Measurements from ENCODE around the gene HSD3B2. TPM values are rescaled to one million over a fixed set of nuclear protein-coding genes. Genes with fewer than 3 reads are reported as not detected.

HSD3B2 gene
- total and polyA plus RNA-seq, 4 donors, result 0.02 to 1.6 TPM; not detected in 2

GRCh38 chr1:119451158-119451557 lies 36.2 kb downstream of the HSD3B2 start:
- 80 to 86% methylated on average over 6 of the region's 6 CpGs for WGBS, 2 donors
- Histone ChIP-seq H3K9ac (ENCODE audit: insufficient read depth in 1 of 2, low read length in 2 of 2) (no peak overlapping the region), H3K27me3 (ENCODE audit: control insufficient read depth in 3 of 3, insufficient read depth in 3 of 3, low read length in 2 of 3) (no peaks in the 10 kb centered on the region), H3K27ac (ENCODE audit: low read depth in 1 of 2, low read length in 1 of 2) (no peak overlapping the region), H3K9me3 (ENCODE audit: control insufficient read depth in 4 of 4, insufficient read depth in 3 of 4, low read length in 3 of 4) (no peaks in the 10 kb centered on the region), H3K4me1 (ENCODE audit: control insufficient read depth in 5 of 5, insufficient read depth in 5 of 5, low read length in 5 of 5) (peaks cover 0 to 4% (median 0%) of the 10 kb centered on the region in 5 donors), H3K4me3 (no peak overlapping the region), H3K36me3 (ENCODE audit: control insufficient read depth in 4 of 4, insufficient read depth in 4 of 4, low read length in 4 of 4) (no peaks in the 10 kb centered on the region)
- ATAC-seq (ENCODE audit: insufficient read depth, low FRiP score), result no peak
- DNase-seq, result no peak
- no peak for TF ChIP-seq CTCF (IDR thresholded peaks at IDR 0.05; ENCODE audit: control extremely low read depth, extremely low read depth)

- no peak overlapping the region for H3K4me3 ChIP-seq
- WGBS, 2 donors, result 42 to 51% methylated on average over 2 of the region's 2 CpGs
- no peak for ATAC-seq (ENCODE audit: insufficient read depth, low FRiP score)
Observed at GRCh38 chr1:119452091-119452490, 37.1 kb downstream of the HSD3B2 start.

GRCh38 chr1:119453021-119453420 lies 38.1 kb downstream of the HSD3B2 start:
- H3K9ac ChIP-seq (ENCODE audit: insufficient read depth in 1 of 2, low read length in 2 of 2), result no peak overlapping the region
- WGBS, 2 donors, result 47 to 74% methylated on average over 3 of the region's 3 CpGs
- ATAC-seq (ENCODE audit: insufficient read depth, low FRiP score) (no peak), DNase-seq (no peak)
- H3K27ac ChIP-seq (ENCODE audit: low read depth in 1 of 2, low read length in 1 of 2), result no peak overlapping the region
- TF ChIP-seq CTCF (IDR thresholded peaks at IDR 0.05; ENCODE audit: control extremely low read depth, extremely low read depth), result no peak
- H3K27me3 ChIP-seq (ENCODE audit: control insufficient read depth in 3 of 3, insufficient read depth in 3 of 3, low read length in 2 of 3), result no peaks in the 10 kb centered on the region
- H3K4me3 ChIP-seq, result no peak overlapping the region
- peaks cover 0 to 4% (median 0%) of the 10 kb centered on the region in 5 donors for H3K4me1 ChIP-seq (ENCODE audit: control insufficient read depth in 5 of 5, insufficient read depth in 5 of 5, low read length in 5 of 5)
- H3K9me3 ChIP-seq (ENCODE audit: control insufficient read depth in 4 of 4, insufficient read depth in 3 of 4, low read length in 3 of 4), result no peaks in the 10 kb centered on the region
- H3K36me3 ChIP-seq (ENCODE audit: control insufficient read depth in 4 of 4, insufficient read depth in 4 of 4, low read length in 4 of 4), result no peaks in the 10 kb centered on the region

More at GRCh38 chr1:119452091-119452490, 37.1 kb downstream of the HSD3B2 start:
- DNase-seq, result no peak
- Histone ChIP-seq H3K36me3 (ENCODE audit: control insufficient read depth in 4 of 4, insufficient read depth in 4 of 4, low read length in 4 of 4) (no peaks in the 10 kb centered on the region), H3K4me1 (ENCODE audit: control insufficient read depth in 5 of 5, insufficient read depth in 5 of 5, low read length in 5 of 5) (peaks cover 0 to 4% (median 0%) of the 10 kb centered on the region in 5 donors), H3K9ac (ENCODE audit: insufficient read depth in 1 of 2, low read length in 2 of 2) (no peak overlapping the region), H3K27ac (ENCODE audit: low read depth in 1 of 2, low read length in 1 of 2) (no peak overlapping the region), H3K9me3 (ENCODE audit: control insufficient read depth in 4 of 4, insufficient read depth in 3 of 4, low read length in 3 of 4) (no peaks in the 10 kb centered on the region), H3K27me3 (ENCODE audit: control insufficient read depth in 3 of 3, insufficient read depth in 3 of 3, low read length in 2 of 3) (no peaks in the 10 kb centered on the region)
- TF ChIP-seq CTCF (IDR thresholded peaks at IDR 0.05; ENCODE audit: control extremely low read depth, extremely low read depth), result no peak

DNA sequence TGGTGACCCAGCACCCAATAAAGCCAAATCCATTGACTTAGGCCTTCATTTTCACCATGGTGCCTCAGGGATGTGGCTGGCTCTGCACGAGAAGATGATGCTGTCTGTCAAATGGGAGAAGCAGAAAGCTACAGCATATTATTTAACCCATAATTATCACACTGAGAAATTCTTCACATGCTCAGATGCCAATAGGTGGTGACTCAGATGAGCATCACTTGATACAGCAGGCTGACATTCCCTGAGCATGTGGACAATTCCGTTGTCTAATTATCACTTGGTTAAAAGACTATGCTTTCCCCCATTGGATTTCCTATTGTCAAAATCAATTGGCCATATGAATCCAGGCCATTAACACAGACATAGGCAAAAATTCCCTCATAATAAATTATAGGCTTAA lies 48.0 kb downstream of the HSD3B2 start:
- Histone ChIP-seq H3K27ac (ENCODE audit: low read depth in 1 of 2, low read length in 1 of 2) (no peak overlapping the region), H3K9ac (ENCODE audit: insufficient read depth in 1 of 2, low read length in 2 of 2) (no peak overlapping the region), H3K27me3 (ENCODE audit: control insufficient read depth in 3 of 3, insufficient read depth in 3 of 3, low read length in 2 of 3) (no peaks in the 10 kb centered on the region), H3K4me3 (no peak overlapping the region), H3K4me1 (ENCODE audit: control insufficient read depth in 5 of 5, insufficient read depth in 5 of 5, low read length in 5 of 5) (peaks cover 0 to 21% (median 4%) of the 10 kb centered on the region in 5 donors), H3K9me3 (ENCODE audit: control insufficient read depth in 4 of 4, insufficient read depth in 3 of 4, low read length in 3 of 4) (no peaks in the 10 kb centered on the region), H3K36me3 (ENCODE audit: control insufficient read depth in 4 of 4, insufficient read depth in 4 of 4, low read length in 4 of 4) (no peaks in the 10 kb centered on the region)
- DNase-seq (no peak), ATAC-seq (ENCODE audit: insufficient read depth, low FRiP score) (no peak)
- TF ChIP-seq CTCF (IDR thresholded peaks at IDR 0.05; ENCODE audit: control extremely low read depth, extremely low read depth), result no peak
- 87 to 93% methylated on average over 2 of the region's 2 CpGs for WGBS, 2 donors
